SIG-M5 treated with dmso at 0.1 percent for 504 hours (cell line): Measurements from ENCODE around the gene SMIM38.
"Not testable (repeated sequence)": the region's sequence is repeated elsewhere in the genome, so short reads cannot be mapped to it uniquely, and the experiment has no call there.

Experiments
- DNase-seq: peaks from one replicate; lab custom pipeline; 2025; ENCODE audit not compliant: unreplicated experiment; lab: John Stamatoyannopoulos, UW

SMIM38 gene

GRCh38 chr11:69137151-69137844, 18.4 kb upstream of the SMIM38 start:
- no peak for DNase-seq

GRCh38 chr11:69138265-69138664, 17.5 kb upstream of the SMIM38 start:
- DNase-seq: no peak

- not testable (repeated sequence) for DNase-seq
Measured at GRCh38 chr11:69140161-69140560, 15.6 kb upstream of the SMIM38 start.

- no peak for DNase-seq
Measured at GRCh38 chr11:69140635-69141034, 15.1 kb upstream of the SMIM38 start.

- DNase-seq: no peak
Measured at GRCh38 chr11:69141742-69142141, 14.0 kb upstream of the SMIM38 start.

GRCh38 chr11:69142895-69143294, 12.8 kb upstream of the SMIM38 start:
- DNase-seq: no peak

- no peak for DNase-seq
Measured at GRCh38 chr11:69144316-69145049, 11.3 kb upstream of the SMIM38 start.

- DNase-seq: no peak
Measured at GRCh38 chr11:69145050-69145380, 10.7 kb upstream of the SMIM38 start.

- DNase-seq: no peak
Measured at GRCh38 chr11:69148377-69148762, 7.4 kb upstream of the SMIM38 start.

GRCh38 chr11:69148806-69149205, 6.9 kb upstream of the SMIM38 start:
- DNase-seq: no peak

- not testable (repeated sequence) for DNase-seq
Measured at GRCh38 chr11:69149338-69150045, 6.2 kb upstream of the SMIM38 start.

GRCh38 chr11:69150175-69150574, 5.6 kb upstream of the SMIM38 start:
- no peak for DNase-seq

GRCh38 chr11:69151836-69152235, 3.9 kb upstream of the SMIM38 start:
- no peak for DNase-seq

- DNase-seq: no peak
Measured at GRCh38 chr11:69152733-69153421, 2.9 kb upstream of the SMIM38 start.

- DNase-seq: no peak
Measured at GRCh38 chr11:69153661-69154060, 2.1 kb upstream of the SMIM38 start.

- DNase-seq: no peak
Measured at GRCh38 chr11:69154211-69154913, 1.4 kb upstream of the SMIM38 start.

- DNase-seq: no peak
Measured at GRCh38 chr11:69154938-69155301, 815 bp upstream of the SMIM38 start.

- no peak for DNase-seq
Measured at GRCh38 chr11:69156235-69156639, 502 bp downstream of the SMIM38 start.

GRCh38 chr11:69156673-69157155, 979 bp downstream of the SMIM38 start:
- no peak for DNase-seq

- DNase-seq: no peak
Measured at GRCh38 chr11:69157156-69157821, 1.6 kb downstream of the SMIM38 start.
